ENCODE measurements around the gene ABCC4.

Gene ABCC4

GRCh38 chr13:95188128-95188527 is 113.1 kb downstream of the ABCC4 start:
- POLR2A ChIA-PET: no interaction called here
- Histone ChIP-seq H3K9me3 (ENCODE audit: control extremely low read depth in 1 of 5, control insufficient read depth in 4 of 5, insufficient read depth in 2 of 5, low read depth in 1 of 5, low read length in 4 of 5) (no peaks in the 10 kb centered on the region), H3K27me3 (replicated peaks in 2 of 5; ENCODE audit: control insufficient read depth in 4 of 5, insufficient read depth in 5 of 5, low read length in 4 of 5) (peaks cover 0 to 2% (median 0%) of the 10 kb centered on the region in 5 experiments), H3K36me3 (ENCODE audit: control insufficient read depth in 4 of 4, insufficient read depth in 4 of 4, low read length in 3 of 4) (peaks cover 0 to 7% (median under 1%) of the 10 kb centered on the region in 4 experiments), H3K27ac (ENCODE audit: insufficient read depth in 1 of 2, low read depth in 1 of 2, low read length in 2 of 2, poor library complexity in 1 of 2, severe bottlenecking in 2 of 2) (no peak overlapping the region), H3K4me1 (ENCODE audit: control extremely low read depth in 1 of 4, control insufficient read depth in 4 of 4, insufficient read depth in 4 of 4, low read length in 3 of 4) (peaks cover 13 to 31% (median 19%) of the 10 kb centered on the region in 4 experiments), H3K4me3 (ENCODE audit: control insufficient read depth in 1 of 7, extremely low read depth in 1 of 7, insufficient read depth in 4 of 7, low read depth in 2 of 7, low read length in 6 of 7) (no peak overlapping the region)
- WGBS (ENCODE audit: insufficient coverage): 94% methylated on average over 6 of the region's 7 CpGs
- no peak for DNase-seq
- CTCF ChIA-PET: interaction anchor here (1.2 to 17.6 kb wide), 12 partner anchors 9 to 645 kb away, joined by 3 to 298 read pairs (median 20); partner anchors contain the start of gene ABCC4

GRCh38 chr13:95185851-95186250 is 115.4 kb downstream of the ABCC4 start:
- ChIA-PET POLR2A (no interaction called here), CTCF (interaction anchor here (13.0 to 17.6 kb wide), 2 partner anchors 108 to 220 kb away, joined by 213 to 298 read pairs; partner anchors contain the start of gene ABCC4)
- Histone ChIP-seq H3K27me3 (replicated peaks in 2 of 5; ENCODE audit: control insufficient read depth in 4 of 5, insufficient read depth in 5 of 5, low read length in 4 of 5) (peaks cover 0 to 2% (median 0%) of the 10 kb centered on the region in 5 experiments), H3K4me1 (ENCODE audit: control extremely low read depth in 1 of 4, control insufficient read depth in 4 of 4, insufficient read depth in 4 of 4, low read length in 3 of 4) (peaks cover 13 to 43% (median 21%) of the 10 kb centered on the region in 4 experiments), H3K4me3 (ENCODE audit: control insufficient read depth in 1 of 7, extremely low read depth in 1 of 7, insufficient read depth in 4 of 7, low read depth in 2 of 7, low read length in 6 of 7) (peak overlapping the region in 2 of 7 experiments; percentile 24 to 37), H3K36me3 (ENCODE audit: control insufficient read depth in 4 of 4, insufficient read depth in 4 of 4, low read length in 3 of 4) (peaks cover 0 to 3% (median 0%) of the 10 kb centered on the region in 4 experiments), H3K9me3 (ENCODE audit: control extremely low read depth in 1 of 5, control insufficient read depth in 4 of 5, insufficient read depth in 2 of 5, low read depth in 1 of 5, low read length in 4 of 5) (no peaks in the 10 kb centered on the region), H3K27ac (ENCODE audit: insufficient read depth in 1 of 2, low read depth in 1 of 2, low read length in 2 of 2, poor library complexity in 1 of 2, severe bottlenecking in 2 of 2) (no peak overlapping the region)
- WGBS (ENCODE audit: insufficient coverage): 0% methylated on average over 3 of the region's 5 CpGs
- peak; percentile 88 to 94 (median 91) for DNase-seq

GRCh38 chr13:95185311-95185710 is 115.9 kb downstream of the ABCC4 start:
- Histone ChIP-seq H3K27ac (ENCODE audit: insufficient read depth in 1 of 2, low read depth in 1 of 2, low read length in 2 of 2, poor library complexity in 1 of 2, severe bottlenecking in 2 of 2) (no peak overlapping the region), H3K4me3 (ENCODE audit: control insufficient read depth in 1 of 7, extremely low read depth in 1 of 7, insufficient read depth in 4 of 7, low read depth in 2 of 7, low read length in 6 of 7) (peak overlapping the region in 4 of 7 experiments; percentile 5 to 47 (median 30)), H3K36me3 (ENCODE audit: control insufficient read depth in 4 of 4, insufficient read depth in 4 of 4, low read length in 3 of 4) (peaks cover 0 to 3% (median 1%) of the 10 kb centered on the region in 4 experiments), H3K27me3 (replicated peaks in 2 of 5; ENCODE audit: control insufficient read depth in 4 of 5, insufficient read depth in 5 of 5, low read length in 4 of 5) (peaks cover 0 to 2% (median 0%) of the 10 kb centered on the region in 5 experiments), H3K9me3 (ENCODE audit: control extremely low read depth in 1 of 5, control insufficient read depth in 4 of 5, insufficient read depth in 2 of 5, low read depth in 1 of 5, low read length in 4 of 5) (no peaks in the 10 kb centered on the region), H3K4me1 (ENCODE audit: control extremely low read depth in 1 of 4, control insufficient read depth in 4 of 4, insufficient read depth in 4 of 4, low read length in 3 of 4) (peaks cover 13 to 44% (median 21%) of the 10 kb centered on the region in 4 experiments)
- ChIA-PET POLR2A (no interaction called here), CTCF (interaction anchor here (0.9 to 17.6 kb wide), 2 partner anchors 109 to 300 kb away, joined by 4 to 298 read pairs; partner anchors contain the start of gene ABCC4)
- DNase-seq: peak in 1 of 3 donors; percentile 33
- WGBS (ENCODE audit: insufficient coverage): 94% methylated on average over 3 of the region's 3 CpGs

- peaks cover 0 to 5% (median 2%) of the 10 kb centered on the region in 4 experiments for H3K36me3 ChIP-seq (ENCODE audit: control insufficient read depth in 4 of 4, insufficient read depth in 4 of 4, low read length in 3 of 4)
- H3K27ac ChIP-seq (ENCODE audit: insufficient read depth in 1 of 2, low read depth in 1 of 2, low read length in 2 of 2, poor library complexity in 1 of 2, severe bottlenecking in 2 of 2): no peak overlapping the region
- CTCF ChIA-PET: interaction anchor here (17.6 kb wide), 1 partner anchor 110 kb away, joined by 298 read pairs; the partner anchor contains the start of gene ABCC4
- H3K27me3 ChIP-seq (replicated peaks in 2 of 5; ENCODE audit: control insufficient read depth in 4 of 5, insufficient read depth in 5 of 5, low read length in 4 of 5): peaks cover 0 to 2% (median 0%) of the 10 kb centered on the region in 5 experiments
- peaks cover 13 to 44% (median 21%) of the 10 kb centered on the region in 4 experiments for H3K4me1 ChIP-seq (ENCODE audit: control extremely low read depth in 1 of 4, control insufficient read depth in 4 of 4, insufficient read depth in 4 of 4, low read length in 3 of 4)
- H3K4me3 ChIP-seq (ENCODE audit: control insufficient read depth in 1 of 7, extremely low read depth in 1 of 7, insufficient read depth in 4 of 7, low read depth in 2 of 7, low read length in 6 of 7): no peak overlapping the region
- POLR2A ChIA-PET: no interaction called here
- peaks cover 0 to 6% (median 3%) of the 10 kb centered on the region in 5 experiments for H3K9me3 ChIP-seq (ENCODE audit: control extremely low read depth in 1 of 5, control insufficient read depth in 4 of 5, insufficient read depth in 2 of 5, low read depth in 1 of 5, low read length in 4 of 5)
- DNase-seq: no peak
These were observed 116.9 kb downstream of the ABCC4 start for GRCh38 chr13:95184317-95184716.

- ChIA-PET CTCF (interaction anchor here (0.8 to 17.6 kb wide), 5 partner anchors 9 to 351 kb away, joined by 3 to 298 read pairs (median 4); partner anchors contain the start of gene ABCC4), POLR2A (interaction anchor here (0.7 kb wide), 1 partner anchor 404 kb away, joined by 5 read pairs; no protein-coding TSS in a partner anchor)
- peak; percentile 11 to 38 (median 23) for DNase-seq
- H3K4me3 ChIP-seq (ENCODE audit: control insufficient read depth in 1 of 7, extremely low read depth in 1 of 7, insufficient read depth in 4 of 7, low read depth in 2 of 7, low read length in 6 of 7): no peak overlapping the region
- H3K9me3 ChIP-seq (ENCODE audit: control extremely low read depth in 1 of 5, control insufficient read depth in 4 of 5, insufficient read depth in 2 of 5, low read depth in 1 of 5, low read length in 4 of 5): peaks cover 0 to 13% (median 3%) of the 10 kb centered on the region in 5 experiments
- WGBS (ENCODE audit: insufficient coverage): no CpG with 5 or more reads among the region's 5 CpGs
- H3K4me1 ChIP-seq (ENCODE audit: control extremely low read depth in 1 of 4, control insufficient read depth in 4 of 4, insufficient read depth in 4 of 4, low read length in 3 of 4): peaks cover 13 to 42% (median 21%) of the 10 kb centered on the region in 4 experiments
- no peak overlapping the region for H3K27ac ChIP-seq (ENCODE audit: insufficient read depth in 1 of 2, low read depth in 1 of 2, low read length in 2 of 2, poor library complexity in 1 of 2, severe bottlenecking in 2 of 2)
- peaks cover 0 to 15% (median 4%) of the 10 kb centered on the region in 4 experiments for H3K36me3 ChIP-seq (ENCODE audit: control insufficient read depth in 4 of 4, insufficient read depth in 4 of 4, low read length in 3 of 4)
- peaks cover 0 to 2% (median 0%) of the 10 kb centered on the region in 5 experiments for H3K27me3 ChIP-seq (replicated peaks in 2 of 5; ENCODE audit: control insufficient read depth in 4 of 5, insufficient read depth in 5 of 5, low read length in 4 of 5)
These were observed 118.5 kb downstream of the ABCC4 start for GRCh38 chr13:95182570-95183265.

GRCh38 chr13:95181586-95181985 is 119.7 kb downstream of the ABCC4 start:
- no peak overlapping the region for H3K4me3 ChIP-seq (ENCODE audit: control insufficient read depth in 1 of 7, extremely low read depth in 1 of 7, insufficient read depth in 4 of 7, low read depth in 2 of 7, low read length in 6 of 7)
- no peak for DNase-seq
- ChIA-PET CTCF (interaction anchor here (1.5 to 2.8 kb wide), 2 partner anchors 24 to 28 kb away, joined by 4 to 11 read pairs; no protein-coding TSS in a partner anchor), POLR2A (no interaction called here)
- WGBS (ENCODE audit: insufficient coverage): 100% methylated on average over 2 of the region's 2 CpGs
- peaks cover 13 to 43% (median 20%) of the 10 kb centered on the region in 4 experiments for H3K4me1 ChIP-seq (ENCODE audit: control extremely low read depth in 1 of 4, control insufficient read depth in 4 of 4, insufficient read depth in 4 of 4, low read length in 3 of 4)
- peaks cover 0 to 24% (median 6%) of the 10 kb centered on the region in 4 experiments for H3K36me3 ChIP-seq (ENCODE audit: control insufficient read depth in 4 of 4, insufficient read depth in 4 of 4, low read length in 3 of 4)
- peaks cover 0 to 2% (median 0%) of the 10 kb centered on the region in 5 experiments for H3K27me3 ChIP-seq (replicated peaks in 2 of 5; ENCODE audit: control insufficient read depth in 4 of 5, insufficient read depth in 5 of 5, low read length in 4 of 5)
- no peak overlapping the region for H3K27ac ChIP-seq (ENCODE audit: insufficient read depth in 1 of 2, low read depth in 1 of 2, low read length in 2 of 2, poor library complexity in 1 of 2, severe bottlenecking in 2 of 2)
- peaks cover 0 to 13% (median 3%) of the 10 kb centered on the region in 5 experiments for H3K9me3 ChIP-seq (ENCODE audit: control extremely low read depth in 1 of 5, control insufficient read depth in 4 of 5, insufficient read depth in 2 of 5, low read depth in 1 of 5, low read length in 4 of 5)
